Esophagus (tissue), 2 donors: ENCODE data around the gene DISP3. TPM values are rescaled to one million over a fixed set of nuclear protein-coding genes. Genes with fewer than 3 reads are reported as not detected.
A peak's percentile ranks its signal among the peaks of the same experiment; 100 is the strongest.

Experiments used
- H3K27ac ChIP-seq, 2 donors: one replicate each; pipeline ENCODE4 v1.5.1; 2013; ENCODE audit warnings: low read depth in 2 of 2, mild to moderate bottlenecking in 2 of 2, inconsistent platforms in 1 of 2, low read length in 1 of 2, moderate library complexity in 1 of 2
- H3K27me3 ChIP-seq, 2 donors: one replicate each; pipeline ENCODE4 v1.6.1; 2013; ENCODE audit warnings: low read length in 2 of 2, control low read depth in 1 of 2, mild to moderate bottlenecking in 1 of 2; ENCODE audit not compliant: insufficient read depth in 2 of 2, control insufficient read depth in 1 of 2
- H3K36me3 ChIP-seq, 2 donors: one replicate each; pipeline ENCODE4 v1.6.1; 2013; ENCODE audit warnings: low read length in 1 of 2; ENCODE audit not compliant: control insufficient read depth in 2 of 2, insufficient read depth in 2 of 2
- H3K4me1 ChIP-seq, 2 donors: one replicate each; pipeline ENCODE4 v1.6.1; 2013; ENCODE audit warnings: low read length in 1 of 2; ENCODE audit not compliant: control insufficient read depth in 2 of 2, insufficient read depth in 2 of 2
- H3K4me3 ChIP-seq, 2 donors: one replicate each; pipeline ENCODE4 v1.5.1; 2013; ENCODE audit warnings: low read length in 2 of 2, mild to moderate bottlenecking in 2 of 2, low read depth in 1 of 2, moderate library complexity in 1 of 2
- H3K9me3 ChIP-seq, 2 donors: one replicate each; pipeline ENCODE4 v1.6.1; 2013; ENCODE audit warnings: mild to moderate bottlenecking in 2 of 2, low read depth in 1 of 2, low read length in 1 of 2, moderate library complexity in 1 of 2; ENCODE audit not compliant: control insufficient read depth in 2 of 2, insufficient read depth in 1 of 2
- WGBS, 2 donors: extraction: QIAGEN DNeasy Blood & Tissue Kit; methylation state at CpG; one replicate each; pipeline ENCODE4 v1.1.7; 2013; 5-methylcytosine and 5-hydroxymethylcytosine counted together
- polyA plus RNA-seq, 2 donors: library from polyadenylated mRNA; stranded (reverse); fragments of 200-250 nt; gene quantifications; one replicate each; pipeline ENCODE4 v1.2.3, GENCODE V29; 2013
- donor health status: healthy with polysubstance abuse.
- donor health status: Bipolar disorder and iron deficiency.

DISP3 gene
- not detected for polyA plus RNA-seq

DNA sequence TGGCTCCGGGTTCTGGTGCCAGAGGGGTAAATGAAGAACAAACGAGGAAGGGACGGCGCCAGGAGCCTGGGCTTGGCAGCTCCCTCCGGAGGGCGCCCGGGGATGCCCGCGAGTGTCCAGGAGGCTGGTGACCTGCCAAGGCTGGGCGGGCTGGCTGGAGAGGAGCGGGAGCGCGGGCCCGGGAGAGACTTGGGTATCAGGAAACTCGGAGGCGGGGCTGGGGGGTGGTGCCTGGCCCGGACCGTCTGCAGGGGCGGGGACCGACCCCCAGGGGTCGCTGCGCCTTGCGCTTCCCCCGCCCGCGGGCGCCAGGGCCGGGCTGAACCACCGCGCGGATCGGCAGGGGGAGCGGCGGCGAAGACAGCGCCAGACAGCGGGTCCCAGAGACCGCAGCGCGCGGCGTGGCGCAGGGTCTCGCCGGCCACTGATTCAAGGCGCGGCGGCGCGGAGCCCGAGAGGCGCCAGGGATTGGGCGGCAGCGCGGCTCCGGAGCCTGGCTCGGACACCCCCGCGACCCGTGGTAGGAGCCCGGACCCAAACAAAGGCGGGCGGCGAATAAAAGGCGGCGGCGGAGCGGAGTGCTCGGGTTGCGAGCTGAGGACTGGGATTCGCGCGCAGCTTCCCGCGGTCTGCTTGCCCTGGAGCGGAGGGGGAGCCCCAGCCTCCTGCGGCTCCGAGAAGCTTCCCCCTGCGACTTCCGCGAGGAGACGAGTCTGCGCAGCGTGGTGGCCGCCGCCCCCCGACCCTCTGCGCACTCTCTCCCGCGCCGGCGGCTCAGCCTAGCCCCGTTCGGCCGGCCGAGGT is at the start of gene DISP3:
DISP3 (plus strand) TSS at position 585 of the 804 bp plus-strand sequence. CDS start 21,838 bp downstream, outside the sequence.
- Histone ChIP-seq H3K9me3 (no peaks in the 10 kb centered on the region), H3K27me3 (peaks cover 0 to 8% of the 10 kb centered on the region in 2 donors), H3K27ac (no peak within 1 kb of the TSS), H3K4me3 (peak within 1 kb of the TSS; percentile 23 to 34), H3K4me1 (peaks cover 3 to 7% of the 10 kb centered on the region in 2 donors), H3K36me3 (no peaks in the 10 kb centered on the region)
- 1% methylated on average over 52 to 96 of the region's 96 CpGs for WGBS, 2 donors

- 73% methylated on average over 6 of the region's 6 CpGs for WGBS, 2 donors
- no peak overlapping the region for H3K4me3 ChIP-seq
- no peak overlapping the region for H3K27ac ChIP-seq
- no peaks in the 10 kb centered on the region for H3K36me3 ChIP-seq
- H3K4me1 ChIP-seq: peaks cover 0 to 2% of the 10 kb centered on the region in 2 donors
- H3K9me3 ChIP-seq: no peaks in the 10 kb centered on the region
- H3K27me3 ChIP-seq: no peaks in the 10 kb centered on the region
Observed at GRCh38 chr1:11429226-11429625, 49.7 kb upstream of the DISP3 start.

DNA sequence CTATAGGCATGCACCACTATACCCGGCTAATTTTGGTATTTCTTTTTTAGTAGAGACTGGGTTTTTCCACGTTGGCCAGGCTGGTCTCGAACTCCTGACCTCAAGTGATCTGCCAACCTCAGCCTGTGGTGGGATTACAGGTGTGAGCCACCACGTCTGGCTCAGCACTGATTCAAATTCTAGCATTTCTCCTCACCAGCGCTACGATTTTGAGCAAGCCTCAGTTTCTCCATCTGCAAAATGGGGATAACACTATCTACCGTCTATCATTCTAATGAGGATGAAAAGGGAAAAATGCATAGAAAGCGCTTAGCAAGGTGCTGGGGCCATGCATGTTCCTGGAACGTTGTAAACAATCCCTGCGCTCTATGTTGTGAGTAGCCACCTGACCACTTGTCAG is 49.0 kb upstream of the DISP3 start:
- Histone ChIP-seq H3K27me3 (no peaks in the 10 kb centered on the region), H3K9me3 (no peaks in the 10 kb centered on the region), H3K4me3 (no peak overlapping the region), H3K27ac (no peak overlapping the region), H3K4me1 (peaks cover 0 to 2% of the 10 kb centered on the region in 2 donors), H3K36me3 (no peaks in the 10 kb centered on the region)
- WGBS, 2 donors: 81 to 89% methylated on average over 10 of the region's 10 CpGs

DNA sequence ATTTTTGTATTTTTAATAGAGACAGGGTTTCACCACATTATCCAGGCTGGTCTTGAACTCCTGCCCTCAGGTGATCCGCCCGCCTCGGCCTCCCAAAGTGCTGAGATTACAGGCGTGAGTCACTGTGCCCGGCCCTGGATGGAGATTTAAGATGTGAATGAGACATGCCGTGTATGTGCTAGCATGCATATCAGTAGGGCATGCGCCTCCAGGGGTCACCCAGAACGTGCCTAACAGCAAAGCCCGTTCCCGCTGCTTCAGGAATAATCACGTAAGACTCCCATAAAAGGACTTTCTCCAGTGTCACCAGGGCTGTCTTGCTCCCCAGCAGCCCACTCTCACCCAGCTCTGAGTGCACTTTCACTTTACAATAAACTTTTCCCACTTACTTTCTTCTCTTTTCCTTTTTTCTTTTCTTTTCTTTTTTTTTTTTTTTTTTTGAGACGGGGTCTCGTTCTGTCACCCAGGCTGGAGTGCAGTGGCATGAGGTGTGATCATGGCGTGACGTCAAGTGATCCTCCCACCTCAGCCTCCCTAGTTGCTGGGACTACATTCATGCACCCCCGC is 46.9 kb upstream of the DISP3 start:
- WGBS, 2 donors: 66 to 70% methylated on average over 16 of the region's 16 CpGs
- H3K4me1 ChIP-seq: peaks cover 0 to 2% of the 10 kb centered on the region in 2 donors
- H3K36me3 ChIP-seq: no peaks in the 10 kb centered on the region

DNA sequence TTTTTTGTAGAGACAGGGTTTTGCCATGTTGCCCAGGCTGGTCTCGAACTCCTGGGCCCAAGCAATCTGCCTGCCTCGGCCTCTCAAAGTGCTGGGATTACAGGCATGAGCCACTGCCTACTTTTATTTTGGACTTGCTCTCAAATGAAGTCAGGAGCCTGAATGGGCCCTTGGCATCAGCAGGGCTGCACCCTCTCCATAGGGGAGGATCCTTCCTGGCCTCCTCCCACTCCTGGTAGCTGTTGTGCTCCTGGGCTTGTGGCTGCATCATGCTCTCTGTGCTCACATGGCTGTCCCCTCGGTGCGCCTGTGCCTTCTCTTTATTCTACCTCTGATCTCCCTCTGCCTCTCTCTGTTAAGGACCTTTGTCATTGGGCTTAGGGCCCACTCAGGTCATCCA is 46.4 kb upstream of the DISP3 start:
- Histone ChIP-seq H3K4me1 (peaks cover 0 to 2% of the 10 kb centered on the region in 2 donors), H3K9me3 (no peaks in the 10 kb centered on the region), H3K27me3 (no peaks in the 10 kb centered on the region), H3K27ac (no peak overlapping the region), H3K4me3 (no peak overlapping the region), H3K36me3 (no peaks in the 10 kb centered on the region)
- 77 to 81% methylated on average over 4 of the region's 4 CpGs for WGBS, 2 donors

More for the DNA sequence above, 46.9 kb upstream of the DISP3 start:
- no peaks in the 10 kb centered on the region for H3K9me3 ChIP-seq
- H3K27me3 ChIP-seq: no peaks in the 10 kb centered on the region
- no peak overlapping the region for H3K4me3 ChIP-seq
- no peak overlapping the region for H3K27ac ChIP-seq

- H3K27me3 ChIP-seq: no peaks in the 10 kb centered on the region
- WGBS, 2 donors: 65 to 69% methylated on average over 5 of the region's 5 CpGs
- H3K27ac ChIP-seq: no peak overlapping the region
Observed at GRCh38 chr1:11434501-11434900, 44.5 kb upstream of the DISP3 start.

GRCh38 chr1:11434926-11435325 is 44.0 kb upstream of the DISP3 start:
- no peak overlapping the region for H3K4me3 ChIP-seq
- WGBS, 2 donors: 83 to 89% methylated on average over 11 of the region's 11 CpGs
- no peak overlapping the region for H3K27ac ChIP-seq
- H3K27me3 ChIP-seq: no peaks in the 10 kb centered on the region
- no peaks in the 10 kb centered on the region for H3K36me3 ChIP-seq
- no peaks in the 10 kb centered on the region for H3K9me3 ChIP-seq
- H3K4me1 ChIP-seq: peaks cover 0 to 2% of the 10 kb centered on the region in 2 donors

More at GRCh38 chr1:11434501-11434900, 44.5 kb upstream of the DISP3 start:
- H3K36me3 ChIP-seq: no peaks in the 10 kb centered on the region
- H3K4me1 ChIP-seq: peaks cover 0 to 2% of the 10 kb centered on the region in 2 donors
- no peaks in the 10 kb centered on the region for H3K9me3 ChIP-seq
- no peak overlapping the region for H3K4me3 ChIP-seq

DNA sequence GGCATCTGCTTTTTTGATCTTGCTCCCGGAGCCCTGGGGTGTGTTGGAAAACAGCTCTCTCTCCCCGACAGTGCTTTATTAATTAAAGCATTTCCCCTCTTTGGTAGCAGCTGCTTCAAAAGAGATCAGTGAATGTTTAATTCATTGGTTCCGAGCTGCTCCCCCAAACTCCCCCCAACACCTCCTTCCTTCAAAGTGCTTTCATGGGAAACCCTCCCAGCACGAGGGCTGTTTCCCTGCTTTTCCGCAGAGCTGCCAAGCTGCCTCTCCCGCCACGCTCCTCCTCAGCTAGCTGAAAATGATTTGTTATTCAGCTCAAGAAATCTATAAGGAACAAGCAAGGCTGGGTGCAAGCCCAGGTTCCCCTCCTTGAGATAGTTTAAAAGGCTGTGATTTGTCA is 40.0 kb upstream of the DISP3 start:
- Histone ChIP-seq H3K27me3 (no peaks in the 10 kb centered on the region), H3K9me3 (no peaks in the 10 kb centered on the region), H3K4me1 (no peaks in the 10 kb centered on the region), H3K4me3 (no peak overlapping the region), H3K36me3 (no peaks in the 10 kb centered on the region), H3K27ac (no peak overlapping the region)
- 52 to 55% methylated on average over 7 of the region's 7 CpGs for WGBS, 2 donors

- no peaks in the 10 kb centered on the region for H3K36me3 ChIP-seq
- no peak overlapping the region for H3K4me3 ChIP-seq
- no peaks in the 10 kb centered on the region for H3K9me3 ChIP-seq
- WGBS, 2 donors: 57 to 58% methylated on average over 11 of the region's 11 CpGs
- H3K27me3 ChIP-seq: no peaks in the 10 kb centered on the region
- H3K27ac ChIP-seq: no peak overlapping the region
- H3K4me1 ChIP-seq: no peaks in the 10 kb centered on the region
Observed at GRCh38 chr1:11441211-11441952, 37.6 kb upstream of the DISP3 start.
